SH-SY5Y (cell line): ENCODE measurements around the gene DDIT3.

Source experiments
- GATA2 ChIP-seq: IDR thresholded peaks from 2 replicates; pipeline ENCODE4 v1.6.1; 2011; ENCODE audit warnings: mild to moderate bottlenecking, low read depth, low read length
- GATA3 ChIP-seq: IDR thresholded peaks from 2 replicates; pipeline ENCODE4 v1.6.1; 2011; ENCODE audit warnings: low read depth, mild to moderate bottlenecking, low read length, moderate library complexity

DNA sequence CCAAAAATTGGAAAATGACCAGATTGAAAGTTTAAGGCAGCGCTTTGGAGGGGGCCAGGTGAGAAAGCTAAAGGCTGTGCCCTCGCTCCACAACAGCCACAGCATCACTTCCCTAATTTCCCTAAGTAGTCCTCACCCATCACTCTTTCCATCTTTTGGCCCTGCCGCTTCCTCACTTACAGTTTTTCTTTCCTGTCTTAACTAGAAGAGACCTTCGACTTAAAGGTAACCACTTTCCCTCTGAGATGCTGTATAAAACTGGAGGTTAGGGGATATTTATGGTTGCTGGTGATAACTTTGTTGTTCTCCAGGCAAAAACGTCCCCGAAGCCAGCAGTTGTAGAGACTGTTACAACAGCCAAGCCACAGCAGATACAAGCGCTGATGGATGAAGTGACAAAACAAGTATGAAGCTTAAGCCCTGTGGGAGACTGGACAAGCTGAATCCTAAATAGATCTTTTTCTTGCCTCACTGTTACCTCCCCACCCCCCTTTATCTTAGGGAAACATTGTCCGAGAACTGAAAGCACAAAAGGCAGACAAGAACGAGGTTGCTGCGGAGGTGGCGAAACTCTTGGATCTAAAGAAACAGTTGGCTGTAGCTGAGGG, 4.3 kb downstream of the DDIT3 start:
- TF ChIP-seq GATA2 (no peak), GATA3 (no peak)
